HepG2 (cell line): Measurements from ENCODE around the gene SETD1A. TPM values are rescaled to one million over a fixed set of nuclear protein-coding genes. Genes with fewer than 3 reads are reported as not detected.

ENCODE experiments used
- ATAC-seq: fragments of 200-7000 bp; cut with Tn5 transposase; 3 replicates; pipeline ENCODE4 v1.9.1; 2020; ENCODE audit warnings: mild to moderate bottlenecking, moderate library complexity
- BruUV-seq: library from RNA; stranded (reverse); fragments of 400-500 nt; replicated peaks from 2 replicates; lab custom pipeline; 2021; lab: Mats Ljungman, UMichigan
- CTCF ChIA-PET: fragments of 300-600 bp; formaldehyde crosslinking; extraction: SDS; loops from one replicate; lab custom pipeline; 2021; ENCODE audit warnings: low total read pairs, inconsistent platforms, low intra/inter-chr PET ratio; lab: Yijun Ruan, JAX
- POLR2A ChIA-PET: fragments of 350-600 bp; sonication (Branson Sonifier 250); formaldehyde crosslinking; loops from one replicate; lab custom pipeline; 2020; ENCODE audit warnings: antibody characterized with exemption, inconsistent platforms; lab: Yijun Ruan, JAX
- DNase-seq: peaks from one replicate; pipeline ENCODE4 v3.0.0-alpha.2; 2015; ENCODE audit warnings: low spot score
- FAIRE-seq: peaks from 3 replicates; lab custom pipeline; 2011; peaks lifted over from hg19 to GRCh38; lab: Jason Lieb, UNC
- H2AFZ ChIP-seq: one replicate; pipeline ENCODE4 v1.6.1; 2011; ENCODE audit warnings: low read length, inconsistent platforms
- H3K27ac ChIP-seq: fragments of 300-600 bp; 3 replicates; pipeline ENCODE4 v1.8.0; 2011; ENCODE audit warnings: mixed run types, mild to moderate bottlenecking, mixed read lengths, low read length, inconsistent platforms; ENCODE audit not compliant: insufficient read depth; ENCODE audit errors: extremely low read length
- H3K27me3 ChIP-seq, 2 experiments: fragments of 200-600 bp in 1 of 2; 2 replicates in 1 of 2; 3 replicates in 1 of 2; pipeline versions ENCODE4 v1.6.0 to v1.8.0; 2011; ENCODE audit warnings: low read length in 2 of 2, mild to moderate bottlenecking in 2 of 2, moderate library complexity in 2 of 2, inconsistent platforms in 1 of 2; ENCODE audit not compliant: insufficient read depth in 2 of 2, control insufficient read depth in 1 of 2
- H3K36me3 ChIP-seq, 2 experiments: fragments of 200-600 bp in 1 of 2; replicated peaks in 1 of 2; 2 replicates in 1 of 2; 3 replicates in 1 of 2; pipeline versions ENCODE4 v1.5.1 to v1.8.0; 2011; ENCODE audit warnings: low read length in 2 of 2, inconsistent platforms in 1 of 2; ENCODE audit not compliant: insufficient read depth in 2 of 2, control insufficient read depth in 1 of 2
- H3K4me1 ChIP-seq: 2 replicates; pipeline ENCODE4 v1.5.1; 2012; ENCODE audit warnings: low read length, inconsistent platforms; ENCODE audit not compliant: insufficient read depth
- H3K4me2 ChIP-seq: 2 replicates; pipeline ENCODE4 v1.6.0; 2011; ENCODE audit warnings: low read depth, low read length, inconsistent platforms
- H3K4me3 ChIP-seq, 3 experiments: fragments of 200-600 bp in 1 of 3; sonication (generic), shearing (Covaris generic) in 1 of 3; replicated peaks in 1 of 3; 2 replicates each; pipeline ENCODE4 v1.5.1; 2011 to 2016; ENCODE audit warnings: low read length in 3 of 3, inconsistent platforms in 2 of 3, low read depth in 2 of 3, mild to moderate bottlenecking in 2 of 3, control low read depth in 1 of 3, mixed read lengths in 1 of 3; ENCODE audit not compliant: insufficient read depth in 1 of 3
- H3K79me2 ChIP-seq: one replicate; pipeline ENCODE4 v1.6.1; 2011; ENCODE audit warnings: low read length, inconsistent platforms; ENCODE audit not compliant: insufficient read depth
- H3K9ac ChIP-seq: 2 replicates; pipeline ENCODE4 v1.6.0; 2011; ENCODE audit warnings: mild to moderate bottlenecking, low read depth, low read length, inconsistent platforms; ENCODE audit not compliant: insufficient read depth
- H3K9me3 ChIP-seq: 2 replicates; pipeline ENCODE4 v1.5.1; 2012; ENCODE audit warnings: mild to moderate bottlenecking, low read length
- H4K20me1 ChIP-seq: 2 replicates; pipeline ENCODE4 v1.6.0; 2011; ENCODE audit warnings: inconsistent platforms, mild to moderate bottlenecking, low read length, moderate library complexity; ENCODE audit not compliant: insufficient read depth
- BCL6 ChIP-seq: IDR thresholded peaks from 2 replicates; pipeline ENCODE4 v1.6.1; 2016; ENCODE audit warnings: missing genetic modification reagents, missing compliant biosample characterization
- CBFB ChIP-seq: sonication (generic); formaldehyde crosslinking; IDR thresholded peaks from 2 replicates; pipeline ENCODE4 v1.4.0; 2020; ENCODE audit warnings: missing genetic modification reagents
- FOXK1 ChIP-seq: sonication (generic); formaldehyde crosslinking; IDR thresholded peaks from 2 replicates; pipeline ENCODE4 v1.4.0; 2020; ENCODE audit warnings: low read depth, missing genetic modification reagents, borderline replicate concordance
- KLF15 ChIP-seq: sonication (generic); formaldehyde crosslinking; IDR thresholded peaks from 2 replicates; pipeline ENCODE4 v1.8.1; 2023; ENCODE audit warnings: borderline replicate concordance, mild to moderate bottlenecking, inconsistent platforms, missing genetic modification reagents, mixed read lengths
- ZMYM3 ChIP-seq: sonication (generic); formaldehyde crosslinking; IDR thresholded peaks from 2 replicates; pipeline ENCODE4 v1.5.1; 2020; ENCODE audit warnings: mild to moderate bottlenecking, missing genetic modification reagents
- ZNF7 ChIP-seq: IDR thresholded peaks from 2 replicates; pipeline ENCODE4 v1.6.1; 2016; ENCODE audit warnings: missing biosample characterization, missing genetic modification reagents
- WGBS: methylation state at CpG from one replicate; pipeline ENCODE4 v1.1.6; 2017; ENCODE audit warnings: low lambda C conversion rate; 5-methylcytosine and 5-hydroxymethylcytosine counted together
- in situ Hi-C: cut with HindIII; loops from 2 replicates; pipeline ENCODE4 v1.10.0; 2017; ENCODE audit warnings: low pct_unique_long_range_greater_than_20kb; ENCODE audit not compliant: extremely low pct_ligation_motif_present
- intact Hi-C: fragments of 100-400 bp; cut with micrococcal nuclease; formaldehyde crosslinking; loops from one replicate; pipeline ENCODE4 v1.10.0; 2022; ENCODE audit not compliant: unreplicated experiment
- polyA plus RNA-seq, 8 experiments: library from polyadenylated mRNA; depleted of rRNA in 3 of 8; stranded (reverse) in 7 of 8; unstranded in 1 of 8; fragments of >200 nt; fragmentation: Illumina TruSeq in 4 of 8; extraction: Trizol in 4 of 8; gene quantifications; 2 replicates each; pipeline versions ENCODE4 v1.2.1 to v1.2.3, GENCODE V29; 2011 to 2016; ENCODE audit warnings: low read depth in 4 of 8, missing spikeins in 1 of 8, mixed read lengths in 1 of 8; ENCODE audit not compliant: insufficient read depth in 1 of 8
- total RNA-seq, 5 experiments: library from RNA; depleted of rRNA; stranded (reverse); fragments of >200 nt; fragmentation: Illumina TruSeq; extraction: Trizol; gene quantifications; 2 replicates each; pipeline ENCODE4 v1.2.3, GENCODE V29; 2016; ENCODE audit warnings: low read depth in 1 of 5
- TF ChIP-seq, protein P1 (sequence below): sonication (generic); formaldehyde crosslinking; IDR thresholded peaks from 2 replicates; pipeline ENCODE4 v1.5.0; 2020; ENCODE audit warnings: missing genetic modification reagents
- TF ChIP-seq, protein P2 (sequence below): IDR thresholded peaks from 2 replicates; pipeline ENCODE4 v1.6.1; 2016; ENCODE audit warnings: low read depth, control low read depth

The SETD1A gene
- total and polyA plus RNA-seq, 2 of the 13 experiments (the other 11 are each of a cell fraction or from before 2014, with no cell fraction given): 3.8 to 5.6 TPM

DNA sequence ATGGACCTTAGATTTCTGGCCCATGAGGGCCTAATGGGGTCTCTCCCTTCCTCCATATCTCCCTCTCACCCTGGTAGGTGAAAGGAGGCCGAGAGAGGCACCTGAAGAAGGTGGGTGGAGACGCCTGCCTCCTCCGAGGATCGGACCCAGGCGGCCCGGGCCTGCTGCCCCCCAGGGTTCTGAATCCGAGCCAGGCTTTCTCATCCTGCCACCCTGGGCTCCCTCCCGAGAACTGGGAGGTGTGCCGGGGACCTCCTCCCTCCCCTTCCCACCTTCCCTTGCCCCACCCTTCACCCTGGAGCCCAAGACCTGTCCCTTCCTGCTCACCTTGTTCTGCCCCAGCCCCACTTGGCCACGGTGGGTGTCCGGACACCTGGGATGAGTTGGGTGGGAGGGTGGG lies 29.2 kb upstream of the SETD1A start:
- in situ Hi-C loops: no loop called here
- Histone ChIP-seq H4K20me1 (no peaks in the 10 kb centered on the region), H3K4me3 (no peak overlapping the region), H3K36me3 (peaks cover 11 to 25% of the 10 kb centered on the region in 2 experiments), H3K27me3 (no peaks in the 10 kb centered on the region), H3K4me1 (peaks cover 15% of the 10 kb centered on the region), H3K79me2 (no peaks in the 10 kb centered on the region), H3K27ac (no peak overlapping the region), H3K4me2 (no peak overlapping the region), H2AFZ (no peak overlapping the region), H3K9me3 (no peaks in the 10 kb centered on the region), H3K9ac (no peak overlapping the region)
- FAIRE-seq: no peak
- DNase-seq: no peak
- ATAC-seq: no peak
- BruUV-seq: no TSS peak
- TF ChIP-seq FOXK1 (CRISPR knock-in tag): no peak
- TF ChIP-seq, protein P1, sequence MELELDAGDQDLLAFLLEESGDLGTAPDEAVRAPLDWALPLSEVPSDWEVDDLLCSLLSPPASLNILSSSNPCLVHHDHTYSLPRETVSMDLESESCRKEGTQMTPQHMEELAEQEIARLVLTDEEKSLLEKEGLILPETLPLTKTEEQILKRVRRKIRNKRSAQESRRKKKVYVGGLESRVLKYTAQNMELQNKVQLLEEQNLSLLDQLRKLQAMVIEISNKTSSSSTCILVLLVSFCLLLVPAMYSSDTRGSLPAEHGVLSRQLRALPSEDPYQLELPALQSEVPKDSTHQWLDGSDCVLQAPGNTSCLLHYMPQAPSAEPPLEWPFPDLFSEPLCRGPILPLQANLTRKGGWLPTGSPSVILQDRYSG: no peak
- no peak for TF ChIP-seq KLF15 (CRISPR knock-in tag)
- no peak for TF ChIP-seq CBFB (CRISPR knock-in tag)
- no peak for TF ChIP-seq ZNF7 (CRISPR knock-in tag)
- TF ChIP-seq, protein P2, sequence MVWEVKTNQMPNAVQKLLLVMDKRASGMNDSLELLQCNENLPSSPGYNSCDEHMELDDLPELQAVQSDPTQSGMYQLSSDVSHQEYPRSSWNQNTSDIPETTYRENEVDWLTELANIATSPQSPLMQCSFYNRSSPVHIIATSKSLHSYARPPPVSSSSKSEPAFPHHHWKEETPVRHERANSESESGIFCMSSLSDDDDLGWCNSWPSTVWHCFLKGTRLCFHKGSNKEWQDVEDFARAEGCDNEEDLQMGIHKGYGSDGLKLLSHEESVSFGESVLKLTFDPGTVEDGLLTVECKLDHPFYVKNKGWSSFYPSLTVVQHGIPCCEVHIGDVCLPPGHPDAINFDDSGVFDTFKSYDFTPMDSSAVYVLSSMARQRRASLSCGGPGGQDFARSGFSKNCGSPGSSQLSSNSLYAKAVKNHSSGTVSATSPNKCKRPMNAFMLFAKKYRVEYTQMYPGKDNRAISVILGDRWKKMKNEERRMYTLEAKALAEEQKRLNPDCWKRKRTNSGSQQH: no peak
- no peak for TF ChIP-seq BCL6 (CRISPR knock-in tag)
- no peak for TF ChIP-seq ZMYM3 (CRISPR knock-in tag)
- over 99% methylated on average over 11 of the region's 11 CpGs for WGBS
- ChIA-PET CTCF (no interaction called here), POLR2A (interaction anchor here (1.2 to 2.4 kb wide), 3 partner anchors 13 to 119 kb away, joined by 3 to 8 read pairs (median 3); partner anchors contain the start of gene ORAI3)
- intact Hi-C loops: loop anchor here (10.0 kb wide), 1 partner anchor 234 kb away; the partner anchor contains the start of gene SRCAP
